Measurements from ENCODE around the gene NUDT2.

GRCh38 chr9:34326690-34327089, 2.7 kb upstream of the NUDT2 start:
- TF ChIP-seq CTCF (IDR thresholded peaks at IDR 0.05) (no peak), POLR2AphosphoS5 (IDR thresholded peaks at IDR 0.05) (no peak), POLR2A (IDR thresholded peaks at IDR 0.05; ENCODE audit: low read depth) (no peak), EP300 (IDR thresholded peaks at IDR 0.05) (no peak)

Measured in esophagus muscularis mucosa (tissue), 4 donors.